CD14-positive monocyte (primary cell): ENCODE measurements around the gene SLC25A25. TPM values are rescaled to one million over a fixed set of nuclear protein-coding genes. Genes with fewer than 3 reads are reported as not detected.

ENCODE experiments used
- DNase-seq, 3 donors: peaks; one replicate each; pipeline ENCODE4 v3.0.0-alpha.2; 2011 to 2022
- H2AFZ ChIP-seq: 2 replicates; pipeline ENCODE4 v1.6.0; 2012; ENCODE audit warnings: mild to moderate bottlenecking, low read depth, low read length, inconsistent platforms; ENCODE audit not compliant: insufficient read depth, poor library complexity, severe bottlenecking
- H3K27ac ChIP-seq, 2 donors: 1 replicate in 1 of 2; 2 replicates in 1 of 2; pipeline ENCODE4 v1.5.1; 2012 to 2013; ENCODE audit warnings: low read length in 2 of 2, control low read depth in 1 of 2, inconsistent platforms in 1 of 2, low read depth in 1 of 2, mild to moderate bottlenecking in 1 of 2
- H3K27me3 ChIP-seq, 2 donors: one replicate each; pipeline versions ENCODE4 v1.6.0 to v1.6.1; 2011 to 2013; ENCODE audit warnings: low read length in 2 of 2; ENCODE audit not compliant: control insufficient read depth in 2 of 2, insufficient read depth in 2 of 2
- H3K36me3 ChIP-seq, 2 donors: replicated peaks in 1 of 2; 1 replicate in 1 of 2; 2 replicates in 1 of 2; pipeline versions ENCODE4 v1.5.1 to v1.6.1; 2012 to 2013; ENCODE audit warnings: low read length in 2 of 2, control low read depth in 1 of 2, inconsistent platforms in 1 of 2, mild to moderate bottlenecking in 1 of 2; ENCODE audit not compliant: insufficient read depth in 2 of 2, control insufficient read depth in 1 of 2
- H3K4me1 ChIP-seq, 2 donors: 1 replicate in 1 of 2; 2 replicates in 1 of 2; pipeline versions ENCODE4 v1.5.1 to v1.6.1; 2012 to 2013; ENCODE audit warnings: low read length in 2 of 2, control low read depth in 1 of 2, inconsistent platforms in 1 of 2, mild to moderate bottlenecking in 1 of 2, moderate library complexity in 1 of 2; ENCODE audit not compliant: insufficient read depth in 2 of 2, control insufficient read depth in 1 of 2
- H3K4me2 ChIP-seq: replicated peaks from 2 replicates; pipeline ENCODE3; 2012; ENCODE audit warnings: low read length, moderate library complexity, mild to moderate bottlenecking; ENCODE audit not compliant: poor library complexity, severe bottlenecking; ENCODE audit errors: extremely low read depth
- H3K4me3 ChIP-seq, 3 experiments: fragments of 200-600 bp in 1 of 3; sonication (generic) in 1 of 3; replicated peaks in 1 of 3; 1 replicate in 2 of 3; 2 replicates in 1 of 3; pipeline ENCODE4 v1.5.1; 2011 to 2013; ENCODE audit warnings: low read length in 3 of 3, mild to moderate bottlenecking in 3 of 3, control low read depth in 2 of 3, low read depth in 2 of 3, inconsistent platforms in 1 of 3, moderate library complexity in 1 of 3
- H3K79me2 ChIP-seq: 2 replicates; pipeline ENCODE4 v1.6.0; 2012; ENCODE audit warnings: mild to moderate bottlenecking, control low read depth, inconsistent platforms, low read length, moderate library complexity; ENCODE audit not compliant: insufficient read depth
- H3K9ac ChIP-seq: 2 replicates; pipeline ENCODE4 v1.6.0; 2017; ENCODE audit warnings: low read length, mild to moderate bottlenecking; ENCODE audit not compliant: insufficient read depth, poor library complexity, severe bottlenecking
- H3K9me3 ChIP-seq, 2 donors: replicated peaks in 1 of 2; 1 replicate in 1 of 2; 2 replicates in 1 of 2; pipeline versions ENCODE4 v1.5.1 to v1.6.1; 2012 to 2013; ENCODE audit warnings: low read length in 2 of 2, control low read depth in 1 of 2; ENCODE audit not compliant: control insufficient read depth in 1 of 2, insufficient read depth in 1 of 2
- H4K20me1 ChIP-seq: 2 replicates; pipeline ENCODE4 v1.6.0; 2012; ENCODE audit warnings: mild to moderate bottlenecking, low read length, control low read depth, moderate library complexity; ENCODE audit not compliant: insufficient read depth
- H3K27ac Mint-ChIP-seq, 7 donors: one replicate each; pipeline ENCODE4 v1.8.0; 2020; ENCODE audit warnings: mild to moderate bottlenecking in 7 of 7, mixed read lengths in 7 of 7, moderate library complexity in 6 of 7, inconsistent platforms in 2 of 7
- H3K27me3 Mint-ChIP-seq, 3 donors: one replicate each; pipeline ENCODE4 v1.8.0; 2021 to 2022; ENCODE audit warnings: low read depth in 3 of 3, mild to moderate bottlenecking in 3 of 3, mixed read lengths in 3 of 3, moderate library complexity in 3 of 3, inconsistent platforms in 1 of 3
- H3K36me3 Mint-ChIP-seq, 2 donors: one replicate each; pipeline ENCODE4 v1.8.0; 2020; ENCODE audit warnings: mixed read lengths in 2 of 2, inconsistent platforms in 1 of 2, mild to moderate bottlenecking in 1 of 2
- H3K4me1 Mint-ChIP-seq: one replicate; pipeline ENCODE4 v1.8.0; 2020; ENCODE audit warnings: mild to moderate bottlenecking, mixed read lengths
- H3K4me3 Mint-ChIP-seq, 2 donors: one replicate each; pipeline ENCODE4 v1.8.0; 2020; ENCODE audit warnings: mild to moderate bottlenecking in 2 of 2, mixed read lengths in 2 of 2, moderate library complexity in 1 of 2
- H3K9me3 Mint-ChIP-seq, 7 donors: one replicate each; pipeline ENCODE4 v1.8.0; 2020 to 2022; ENCODE audit warnings: mixed read lengths in 7 of 7, mild to moderate bottlenecking in 6 of 7, moderate library complexity in 6 of 7, inconsistent platforms in 2 of 7
- CTCF ChIP-seq: fragments of 200-600 bp; IDR thresholded peaks from one replicate; pipeline ENCODE4 v1.8.0; 2022; ENCODE audit warnings: antibody characterized with exemption, mild to moderate bottlenecking
- WGBS: methylation state at CpG from one replicate; pipeline ENCODE4 v1.1.5; 2013; ENCODE audit warnings: missing lambda C conversion rate; ENCODE audit not compliant: insufficient coverage; 5-methylcytosine and 5-hydroxymethylcytosine counted together
- intact Hi-C, 2 donors: fragments of 100-400 bp; cut with micrococcal nuclease; formaldehyde crosslinking; loops; one replicate each; pipeline versions ENCODE4 v1.15.0 to v1.15.1; 2023
- polyA plus RNA-seq, 3 donors: library from polyadenylated mRNA; depleted of rRNA in 1 of 3; unstranded in 2 of 3; stranded (reverse) in 1 of 3; fragments of 300-500 nt in 2 of 3; fragments of >200 nt in 1 of 3; fragmentation: Illumina TruSeq in 2 of 3; gene quantifications; 1 replicate in 2 of 3; 2 replicates in 1 of 3; pipeline ENCODE4 v1.2.3, GENCODE V29; 2012 to 2021

The SLC25A25 gene
- polyA plus RNA-seq, 3 donors = 5.1 to 43.3 (median 6.3) TPM

GRCh38 chr9:128091144-128091543 lies 23.1 kb downstream of the SLC25A25 start:
- no peak for TF ChIP-seq CTCF
- Histone ChIP-seq H2AFZ (no peak overlapping the region), H3K27ac (no peak overlapping the region), H3K9ac (no peak overlapping the region), H3K9me3 (no peaks in the 10 kb centered on the region), H3K4me3 (no peak overlapping the region), H3K27me3 (no peaks in the 10 kb centered on the region), H3K4me1 (peaks cover 45 to 51% of the 10 kb centered on the region in 2 donors), H4K20me1 (peaks cover 77% of the 10 kb centered on the region), H3K4me2 (no peak overlapping the region), H3K36me3 (peaks cover 4 to 13% of the 10 kb centered on the region in 2 donors), H3K79me2 (peaks cover 85% of the 10 kb centered on the region)
- H3K4me1 Mint-ChIP-seq = peaks cover 58% of the 10 kb centered on the region
- intact Hi-C loops = loop anchor here in 1 of 2 donors (5.0 kb wide), 1 partner anchor 39 kb away; no protein-coding TSS in a partner anchor
- no peak for DNase-seq
- H3K27ac Mint-ChIP-seq = peak overlapping the region in 1 of 7 donors; percentile 22
- WGBS = 99% methylated on average over 6 of the region's 13 CpGs
- H3K36me3 Mint-ChIP-seq = peaks cover 9 to 40% of the 10 kb centered on the region in 2 donors
- no peak overlapping the region for H3K4me3 Mint-ChIP-seq
- no peaks in the 10 kb centered on the region for H3K27me3 Mint-ChIP-seq
- H3K9me3 Mint-ChIP-seq = no peaks in the 10 kb centered on the region

GRCh38 chr9:128091571-128091970 lies 23.5 kb downstream of the SLC25A25 start:
- no peak for DNase-seq
- Mint-ChIP-seq H3K9me3 (no peaks in the 10 kb centered on the region), H3K4me3 (peak overlapping the region in 1 of 2 donors; percentile 62), H3K4me1 (peaks cover 58% of the 10 kb centered on the region), H3K36me3 (peaks cover 9 to 39% of the 10 kb centered on the region in 2 donors), H3K27ac (peak overlapping the region in 5 of 7 donors; percentile 2 to 100 (median 35)), H3K27me3 (no peaks in the 10 kb centered on the region)
- peak overlapping the region; percentile 16 for H3K4me2 ChIP-seq
- H3K79me2 ChIP-seq = peaks cover 86% of the 10 kb centered on the region
- no peak overlapping the region for H2AFZ ChIP-seq
- intact Hi-C loops = loop anchor here in 1 of 2 donors (5.0 kb wide), 1 partner anchor 39 kb away; no protein-coding TSS in a partner anchor
- WGBS = 48% methylated on average over 12 of the region's 13 CpGs
- peaks cover 45 to 51% of the 10 kb centered on the region in 2 donors for H3K4me1 ChIP-seq
- H3K4me3 ChIP-seq = no peak overlapping the region
- H3K27ac ChIP-seq = peak overlapping the region in 1 of 2 donors; percentile 97
- peaks cover 4 to 10% of the 10 kb centered on the region in 2 donors for H3K36me3 ChIP-seq
- no peak overlapping the region for H3K9ac ChIP-seq
- peaks cover 73% of the 10 kb centered on the region for H4K20me1 ChIP-seq
- no peaks in the 10 kb centered on the region for H3K27me3 ChIP-seq
- no peaks in the 10 kb centered on the region for H3K9me3 ChIP-seq
- TF ChIP-seq CTCF = no peak
